CD4-positive, alpha-beta T cell treated with Interleukin-2 at 100 ng/mL for 4 hours (primary cell): ENCODE data around the gene MCF2.
A peak's percentile ranks its signal among the peaks of the same experiment; 100 is the strongest.
"Not testable (repeated sequence)": the region's sequence is repeated elsewhere in the genome, so short reads cannot be mapped to it uniquely, and the experiment has no call there.

Experiments used
- DNase-seq: peaks from one replicate; pipeline ENCODE4 v3.0.0-alpha.2; 2020; ENCODE audit warnings: low spot score

MCF2 gene, protein sequence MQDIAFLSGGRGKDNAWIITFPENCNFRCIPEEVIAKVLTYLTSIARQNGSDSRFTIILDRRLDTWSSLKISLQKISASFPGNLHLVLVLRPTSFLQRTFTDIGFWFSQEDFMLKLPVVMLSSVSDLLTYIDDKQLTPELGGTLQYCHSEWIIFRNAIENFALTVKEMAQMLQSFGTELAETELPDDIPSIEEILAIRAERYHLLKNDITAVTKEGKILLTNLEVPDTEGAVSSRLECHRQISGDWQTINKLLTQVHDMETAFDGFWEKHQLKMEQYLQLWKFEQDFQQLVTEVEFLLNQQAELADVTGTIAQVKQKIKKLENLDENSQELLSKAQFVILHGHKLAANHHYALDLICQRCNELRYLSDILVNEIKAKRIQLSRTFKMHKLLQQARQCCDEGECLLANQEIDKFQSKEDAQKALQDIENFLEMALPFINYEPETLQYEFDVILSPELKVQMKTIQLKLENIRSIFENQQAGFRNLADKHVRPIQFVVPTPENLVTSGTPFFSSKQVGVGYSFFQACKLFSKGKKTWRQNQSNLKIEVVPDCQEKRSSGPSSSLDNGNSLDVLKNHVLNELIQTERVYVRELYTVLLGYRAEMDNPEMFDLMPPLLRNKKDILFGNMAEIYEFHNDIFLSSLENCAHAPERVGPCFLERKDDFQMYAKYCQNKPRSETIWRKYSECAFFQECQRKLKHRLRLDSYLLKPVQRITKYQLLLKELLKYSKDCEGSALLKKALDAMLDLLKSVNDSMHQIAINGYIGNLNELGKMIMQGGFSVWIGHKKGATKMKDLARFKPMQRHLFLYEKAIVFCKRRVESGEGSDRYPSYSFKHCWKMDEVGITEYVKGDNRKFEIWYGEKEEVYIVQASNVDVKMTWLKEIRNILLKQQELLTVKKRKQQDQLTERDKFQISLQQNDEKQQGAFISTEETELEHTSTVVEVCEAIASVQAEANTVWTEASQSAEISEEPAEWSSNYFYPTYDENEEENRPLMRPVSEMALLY

DNA sequence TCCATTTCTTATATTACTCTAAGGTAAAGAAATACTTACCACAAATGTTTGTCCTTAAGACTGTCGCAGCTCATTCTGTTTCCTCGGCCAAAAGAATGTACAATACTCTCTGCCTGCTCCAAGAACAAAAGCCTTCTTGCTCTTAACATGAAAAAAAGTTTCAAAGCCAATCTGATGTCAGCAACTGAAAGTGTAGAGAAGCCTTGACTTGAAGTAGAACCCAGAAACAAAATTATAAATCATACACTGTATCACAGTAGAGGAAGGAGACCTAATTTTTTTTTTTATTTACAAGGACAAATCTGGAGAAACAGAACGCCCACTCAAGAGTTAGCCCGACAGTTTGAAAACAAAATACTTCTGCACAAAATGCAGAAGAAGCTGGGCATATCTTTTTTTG is at the start of gene MCF2:
Gene MCF2, minus strand, starts transcription at position 101 of the 400 bp plus-strand sequence. CDS start 56,423 bp downstream, outside the sequence.
- DNase-seq, result no peak

GRCh38 chrX:139751053-139751452 is 43.1 kb upstream of the MCF2 start:
- no peak for DNase-seq

GRCh38 chrX:139750390-139750789 is 42.4 kb upstream of the MCF2 start:
- DNase-seq, result no peak

- peak; percentile 34 for DNase-seq
Measured at GRCh38 chrX:139739138-139739537, 31.2 kb upstream of the MCF2 start.

GRCh38 chrX:139738581-139738980 is 30.6 kb upstream of the MCF2 start:
- DNase-seq, result no peak

DNA sequence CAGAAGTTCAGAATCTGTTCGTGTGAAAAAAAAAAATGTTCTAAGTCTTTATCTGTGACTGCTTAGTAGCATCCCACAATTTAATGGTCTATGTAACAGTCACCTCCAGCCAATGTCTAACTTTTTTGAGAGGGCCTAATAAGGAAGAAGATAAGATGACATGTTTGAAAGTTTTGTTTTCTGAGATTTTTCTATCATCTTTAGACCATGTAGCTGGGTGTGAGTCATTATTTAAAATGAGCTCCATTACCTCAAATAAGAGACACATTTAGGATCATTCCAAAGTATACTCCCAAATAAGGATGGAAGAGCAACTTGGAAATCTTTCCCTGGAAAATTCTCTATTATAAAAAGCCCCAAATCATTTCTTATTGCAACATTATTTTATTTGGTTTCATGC is 28.2 kb upstream of the MCF2 start:
- DNase-seq, result no peak

GRCh38 chrX:139734996-139735395 is 27.0 kb upstream of the MCF2 start:
- DNase-seq, result no peak

DNA sequence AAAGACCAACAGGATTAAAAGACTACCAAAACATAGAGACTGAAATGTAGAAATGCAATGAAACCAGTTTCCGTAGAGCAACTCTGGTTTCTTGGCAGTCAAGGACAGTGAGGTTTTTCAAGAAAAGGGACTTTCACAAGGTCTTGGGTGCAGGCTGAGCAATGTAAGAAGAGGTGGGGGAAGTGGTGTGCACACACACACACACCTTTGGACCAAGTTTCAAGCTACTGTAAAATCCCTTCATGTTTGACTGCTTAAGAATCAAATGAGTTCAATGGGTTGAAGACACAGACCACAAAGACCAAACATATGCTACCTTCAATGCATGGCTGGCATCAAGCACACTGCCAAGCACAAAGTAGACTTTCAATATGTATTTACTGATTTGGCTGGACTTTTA is 17.8 kb upstream of the MCF2 start:
- no peak for DNase-seq

DNA sequence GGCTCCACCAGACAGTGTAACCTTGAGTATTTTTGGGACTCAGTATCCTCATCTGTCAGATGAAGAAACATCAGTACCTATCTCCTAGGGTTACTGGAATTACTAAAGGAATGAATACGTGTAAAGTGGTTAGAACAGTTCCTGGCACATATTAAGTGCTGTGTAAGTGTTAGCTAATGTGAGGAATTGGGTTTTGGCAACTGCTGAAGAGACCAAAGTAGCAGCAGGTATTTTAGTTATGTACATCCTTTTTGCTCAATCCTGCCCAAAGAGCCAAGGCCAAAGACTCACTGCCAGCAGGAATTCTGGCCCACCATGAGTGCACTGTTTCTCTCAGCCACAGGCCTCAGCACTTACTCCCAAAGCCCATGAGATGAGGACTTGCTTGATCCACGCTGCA is 16.7 kb upstream of the MCF2 start:
- DNase-seq, result no peak

GRCh38 chrX:139720979-139721378 is 13.0 kb upstream of the MCF2 start:
- no peak for DNase-seq

DNA sequence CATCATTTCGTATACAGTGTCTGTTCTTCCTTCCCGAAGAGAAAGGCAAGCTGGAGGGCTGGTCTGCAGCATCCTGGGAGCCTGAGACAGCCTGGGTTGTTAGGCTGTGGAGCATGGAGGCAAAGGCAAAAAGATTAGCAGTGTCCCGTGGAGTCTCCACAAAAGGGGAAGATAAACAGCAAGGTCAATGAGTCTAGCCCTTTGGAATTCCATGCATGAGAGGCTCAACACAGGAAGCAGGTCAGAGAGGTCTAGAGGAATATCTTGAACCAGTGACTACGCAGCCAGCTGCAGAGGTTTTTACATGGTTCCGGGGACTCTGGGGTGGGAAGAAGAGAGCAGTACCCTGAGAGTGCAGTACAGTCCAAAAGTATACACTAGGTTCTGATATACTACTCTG is 12.2 kb upstream of the MCF2 start:
- no peak for DNase-seq

- no peak for DNase-seq
Measured at GRCh38 chrX:139702658-139703057, 5.3 kb downstream of the MCF2 start.

- no peak for DNase-seq
Measured at GRCh38 chrX:139692908-139693307, 15.1 kb downstream of the MCF2 start.

DNA sequence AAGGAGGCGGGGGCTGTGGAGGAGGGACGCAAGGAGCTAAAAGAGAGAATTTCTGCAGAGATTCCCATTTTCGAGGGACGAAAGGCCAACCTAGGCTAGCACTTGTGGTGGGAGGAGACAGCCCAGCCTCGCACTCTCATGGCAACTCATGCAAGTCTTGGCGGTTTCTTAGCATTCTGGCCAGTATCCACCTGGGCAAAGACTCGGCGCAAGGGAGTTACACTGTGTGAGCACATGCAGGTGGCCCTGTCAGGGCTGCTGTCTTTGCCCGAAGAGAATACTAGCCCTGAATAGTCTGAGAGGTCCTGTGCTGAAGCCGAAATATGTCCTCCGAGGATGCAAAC is 15.5 kb downstream of the MCF2 start:
- no peak for DNase-seq

GRCh38 chrX:139691843-139692505 is 16.0 kb downstream of the MCF2 start:
- DNase-seq, result no peak

DNA sequence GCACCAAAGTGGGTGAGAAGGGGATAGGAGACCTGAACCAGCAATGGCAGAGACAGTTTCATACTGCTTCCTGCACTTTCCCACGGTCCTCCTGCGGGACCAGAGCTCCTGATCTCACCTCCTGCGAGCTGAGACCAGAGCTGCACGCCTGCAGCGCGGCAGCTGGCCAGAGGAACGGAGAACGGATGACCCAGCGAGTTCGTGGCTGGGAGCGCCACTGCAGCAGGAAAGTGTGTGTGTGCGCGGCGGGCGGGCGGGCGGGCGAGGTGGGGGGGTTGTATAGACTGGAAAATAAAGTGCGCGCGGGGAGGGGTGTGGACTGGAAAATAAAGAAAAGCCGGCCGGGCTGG is 16.5 kb downstream of the MCF2 start:
- no peak for DNase-seq

- DNase-seq, result not testable (repeated sequence)
Measured at GRCh38 chrX:139685175-139685574, 22.8 kb downstream of the MCF2 start.

GRCh38 chrX:139680356-139680755 is 27.6 kb downstream of the MCF2 start:
- no peak for DNase-seq

DNA sequence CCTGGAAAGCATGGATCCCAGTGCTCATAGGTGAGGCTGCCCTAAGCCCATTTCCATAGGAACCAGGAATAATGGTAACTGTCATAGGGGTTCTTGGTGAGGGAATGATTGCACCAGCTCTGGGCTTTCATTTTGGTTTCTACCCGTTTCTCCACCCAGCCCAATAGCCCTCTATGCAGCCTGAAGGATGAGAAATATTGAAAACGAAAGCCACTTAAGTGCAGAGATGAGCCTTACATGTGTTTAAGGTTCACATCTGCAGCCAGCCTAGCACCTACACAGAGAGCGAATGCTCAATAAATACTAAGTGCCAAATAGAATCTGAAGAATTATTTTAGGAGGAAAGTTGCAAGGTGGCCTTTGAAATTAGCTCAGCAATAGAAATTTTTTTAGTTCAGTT is 60.4 kb downstream of the MCF2 start:
- DNase-seq, result no peak

- DNase-seq, result no peak
Measured at GRCh38 chrX:139642241-139642927, 65.6 kb downstream of the MCF2 start.

- no peak for DNase-seq
Measured at GRCh38 chrX:139640259-139640658, 67.7 kb downstream of the MCF2 start.

DNA sequence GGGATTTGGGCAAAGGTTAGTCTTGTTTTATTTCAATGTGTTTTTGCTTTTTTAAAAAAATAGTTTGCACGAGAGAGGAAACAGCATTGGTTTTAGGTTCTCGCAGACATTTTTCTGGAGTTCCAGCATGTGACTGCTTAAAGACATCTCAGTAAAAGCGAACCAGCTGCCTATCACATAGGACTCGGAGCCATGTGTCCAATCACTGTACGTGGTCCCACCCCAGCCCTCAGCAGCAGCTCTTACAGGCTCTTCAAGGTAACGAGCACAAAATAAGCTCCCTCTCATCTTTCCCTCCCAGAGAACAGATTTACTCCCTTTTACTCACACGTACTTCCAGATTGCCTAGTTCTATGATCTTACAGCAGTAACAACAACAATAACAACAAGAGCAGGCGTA is 68.7 kb downstream of the MCF2 start:
- no peak for DNase-seq
